ENCODE results near the gene ANKS1A.

ANKS1A gene

DNA sequence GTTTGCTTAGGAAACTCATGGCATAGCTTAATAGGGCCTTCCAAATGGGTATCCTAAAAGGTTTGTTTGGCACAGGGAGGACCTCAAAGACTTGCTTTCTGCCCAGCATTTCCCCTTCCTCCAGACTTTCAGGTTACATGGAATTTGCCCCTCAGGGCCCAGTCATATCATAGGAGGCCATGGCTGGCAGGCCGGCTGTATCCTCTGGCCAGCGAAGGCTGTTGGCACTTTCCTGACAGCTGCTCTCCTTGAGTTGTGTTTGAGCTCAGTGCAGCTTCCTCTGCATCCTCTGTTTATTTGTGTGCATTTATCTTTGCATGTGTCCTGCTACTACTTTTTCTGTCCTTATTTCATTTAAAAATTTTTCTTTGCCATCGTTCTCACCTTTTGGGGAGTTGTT lies 90.9 kb downstream of the ANKS1A start:
- no peaks in the 10 kb centered on the region for H3K36me3 ChIP-seq (replicated peaks; ENCODE audit: insufficient read depth, low read length)
- no peak overlapping the region for H2AFZ ChIP-seq (ENCODE audit: low read length)
- DNase-seq: no peak
- no peaks in the 10 kb centered on the region for H3K9me3 ChIP-seq (replicated peaks; ENCODE audit: insufficient read depth, low read length)
- 0 out of 2 replicates have a peak, but pooled peaks cover under 1% of the 10 kb centered on the region for H3F3A ChIP-seq (ENCODE audit: insufficient read depth, low read length)
- H3K79me2 ChIP-seq (ENCODE audit: low read length): no peaks in the 10 kb centered on the region
- H3K4me3 ChIP-seq (ENCODE audit: low read length): no peak overlapping the region
- no peak overlapping the region for H3K9ac ChIP-seq (ENCODE audit: low read length)
- no peaks in the 10 kb centered on the region for H3K27me3 ChIP-seq (replicated peaks; ENCODE audit: insufficient read depth, low read length)
- TF ChIP-seq, protein P1, sequence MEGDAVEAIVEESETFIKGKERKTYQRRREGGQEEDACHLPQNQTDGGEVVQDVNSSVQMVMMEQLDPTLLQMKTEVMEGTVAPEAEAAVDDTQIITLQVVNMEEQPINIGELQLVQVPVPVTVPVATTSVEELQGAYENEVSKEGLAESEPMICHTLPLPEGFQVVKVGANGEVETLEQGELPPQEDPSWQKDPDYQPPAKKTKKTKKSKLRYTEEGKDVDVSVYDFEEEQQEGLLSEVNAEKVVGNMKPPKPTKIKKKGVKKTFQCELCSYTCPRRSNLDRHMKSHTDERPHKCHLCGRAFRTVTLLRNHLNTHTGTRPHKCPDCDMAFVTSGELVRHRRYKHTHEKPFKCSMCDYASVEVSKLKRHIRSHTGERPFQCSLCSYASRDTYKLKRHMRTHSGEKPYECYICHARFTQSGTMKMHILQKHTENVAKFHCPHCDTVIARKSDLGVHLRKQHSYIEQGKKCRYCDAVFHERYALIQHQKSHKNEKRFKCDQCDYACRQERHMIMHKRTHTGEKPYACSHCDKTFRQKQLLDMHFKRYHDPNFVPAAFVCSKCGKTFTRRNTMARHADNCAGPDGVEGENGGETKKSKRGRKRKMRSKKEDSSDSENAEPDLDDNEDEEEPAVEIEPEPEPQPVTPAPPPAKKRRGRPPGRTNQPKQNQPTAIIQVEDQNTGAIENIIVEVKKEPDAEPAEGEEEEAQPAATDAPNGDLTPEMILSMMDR (IDR thresholded peaks at IDR 0.05; ENCODE audit: low read length): no peak
- TF ChIP-seq EZH2phosphoT487 (IDR thresholded peaks at IDR 0.05; ENCODE audit: low read length) (no peak), EZH2 (optimal IDR thresholded peaks at IDR 0.05; ENCODE audit: low read depth, low read length) (no peak)
- H3K4me1 ChIP-seq (ENCODE audit: low read length): peaks cover 2% of the 10 kb centered on the region
- H3K4me2 ChIP-seq (ENCODE audit: low read depth, low read length): no peak overlapping the region
- H3K9me2 ChIP-seq (replicated peaks; ENCODE audit: insufficient read depth, low read length): no peaks in the 10 kb centered on the region
- H4K20me1 ChIP-seq (ENCODE audit: insufficient read depth, low read length): no peaks in the 10 kb centered on the region
- H3K27ac ChIP-seq (ENCODE audit: low read length): no peak overlapping the region

DNA sequence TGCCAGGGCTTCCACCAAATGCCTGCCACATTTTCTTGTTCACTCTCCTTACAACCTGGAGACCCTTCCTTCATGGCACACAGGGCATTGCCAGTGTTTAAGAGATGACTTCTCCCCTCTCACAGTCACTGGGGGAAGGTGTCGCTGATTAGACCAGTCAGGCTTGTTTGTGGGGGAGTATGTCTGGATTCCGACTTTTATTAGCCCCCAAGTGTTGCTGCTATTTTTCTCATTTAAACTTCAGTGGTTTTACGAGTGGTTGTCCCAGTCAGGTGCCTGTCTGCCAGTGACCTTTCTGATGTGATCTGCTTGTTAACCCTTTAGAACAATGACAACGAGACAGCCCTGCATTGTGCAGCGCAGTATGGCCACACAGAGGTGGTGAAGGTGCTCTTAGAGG lies 92.3 kb downstream of the ANKS1A start:
- Histone ChIP-seq H3K27me3 (replicated peaks; ENCODE audit: insufficient read depth, low read length) (no peaks in the 10 kb centered on the region), H3K27ac (ENCODE audit: low read length) (no peak overlapping the region), H3K4me1 (ENCODE audit: low read length) (peaks cover 14% of the 10 kb centered on the region), H3K9me2 (replicated peaks; ENCODE audit: insufficient read depth, low read length) (no peaks in the 10 kb centered on the region), H3K36me3 (replicated peaks; ENCODE audit: insufficient read depth, low read length) (no peaks in the 10 kb centered on the region), H3K4me3 (ENCODE audit: low read length) (no peak overlapping the region), H3K4me2 (ENCODE audit: low read depth, low read length) (no peak overlapping the region), H3K79me2 (ENCODE audit: low read length) (no peaks in the 10 kb centered on the region), H2AFZ (ENCODE audit: low read length) (no peak overlapping the region), H4K20me1 (ENCODE audit: insufficient read depth, low read length) (no peaks in the 10 kb centered on the region), H3K9ac (ENCODE audit: low read length) (no peak overlapping the region), H3K9me3 (replicated peaks; ENCODE audit: insufficient read depth, low read length) (no peaks in the 10 kb centered on the region), H3F3A (ENCODE audit: insufficient read depth, low read length) (peaks cover 8% of the 10 kb centered on the region; the same call in 1 of the 2 replicates)
- no peak for DNase-seq
- no peak for TF ChIP-seq EZH2 (optimal IDR thresholded peaks at IDR 0.05; ENCODE audit: low read depth, low read length)
- TF ChIP-seq, protein P1 (IDR thresholded peaks at IDR 0.05; ENCODE audit: low read length): no peak
- TF ChIP-seq EZH2phosphoT487 (IDR thresholded peaks at IDR 0.05; ENCODE audit: low read length): no peak

DNA sequence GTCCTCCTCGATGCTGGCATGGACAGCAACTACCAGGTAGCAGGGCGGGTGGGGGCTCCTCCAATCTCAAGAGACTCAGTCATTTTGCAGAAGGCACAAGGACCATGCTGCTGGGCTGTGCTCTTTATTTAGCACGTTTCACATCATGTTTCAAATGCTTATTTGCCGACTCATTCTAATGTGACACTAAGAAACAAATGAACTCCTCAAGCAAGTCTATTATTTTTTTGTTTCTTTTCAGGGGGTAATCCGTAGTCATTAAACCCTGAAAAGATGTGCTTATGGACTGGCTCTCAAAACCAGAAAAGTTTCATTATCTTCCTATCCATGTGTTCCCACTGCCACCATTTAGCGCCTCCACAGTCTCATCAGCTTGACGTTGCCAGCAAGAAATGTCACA lies 92.9 kb downstream of the ANKS1A start:
- no peak overlapping the region for H2AFZ ChIP-seq (ENCODE audit: low read length)

More for the DNA sequence above, 92.9 kb downstream of the ANKS1A start:
- Histone ChIP-seq H3K4me3 (ENCODE audit: low read length) (no peak overlapping the region), H3K9ac (ENCODE audit: low read length) (no peak overlapping the region), H4K20me1 (ENCODE audit: insufficient read depth, low read length) (no peaks in the 10 kb centered on the region), H3K79me2 (ENCODE audit: low read length) (no peaks in the 10 kb centered on the region), H3K4me1 (ENCODE audit: low read length) (peaks cover 14% of the 10 kb centered on the region), H3K27me3 (replicated peaks; ENCODE audit: insufficient read depth, low read length) (no peaks in the 10 kb centered on the region), H3K4me2 (ENCODE audit: low read depth, low read length) (no peak overlapping the region), H3K9me3 (replicated peaks; ENCODE audit: insufficient read depth, low read length) (no peaks in the 10 kb centered on the region), H3K36me3 (replicated peaks; ENCODE audit: insufficient read depth, low read length) (no peaks in the 10 kb centered on the region), H3K9me2 (replicated peaks; ENCODE audit: insufficient read depth, low read length) (no peaks in the 10 kb centered on the region), H3F3A (ENCODE audit: insufficient read depth, low read length) (peaks cover 8% of the 10 kb centered on the region; the same call in 1 of the 2 replicates), H3K27ac (ENCODE audit: low read length) (no peak overlapping the region)
- TF ChIP-seq, protein P1 (IDR thresholded peaks at IDR 0.05; ENCODE audit: low read length): no peak
- TF ChIP-seq EZH2 (optimal IDR thresholded peaks at IDR 0.05; ENCODE audit: low read depth, low read length) (no peak), EZH2phosphoT487 (IDR thresholded peaks at IDR 0.05; ENCODE audit: low read length) (no peak)
- no peak for DNase-seq

Measured in MM.1S (cell line).